K562 (cell line): ENCODE measurements around the gene TMEM187. TPM values are rescaled to one million over a fixed set of nuclear protein-coding genes. Genes with fewer than 3 reads are reported as not detected.

Source experiments
- ATAC-seq: fragments of 200-7000 bp; cut with Tn5 transposase; 3 replicates; pipeline ENCODE4 v1.9.1; 2020; ENCODE audit warnings: moderate library complexity
- BruUV-seq: library from RNA; stranded (reverse); fragments of 400-500 nt; replicated peaks from 2 replicates; lab custom pipeline; 2021; lab: Mats Ljungman, UMichigan
- CTCF ChIA-PET: fragments of 300-600 bp; formaldehyde crosslinking; extraction: SDS; loops from one replicate; lab custom pipeline; 2021; ENCODE audit warnings: low intra/inter-chr PET ratio; lab: Yijun Ruan, JAX
- POLR2A ChIA-PET: fragments of 300-600, 350-650 bp; sonication (Branson Sonifier 250); formaldehyde crosslinking; extraction: SDS; loops from one replicate; lab custom pipeline; 2021; ENCODE audit warnings: antibody characterized with exemption, inconsistent platforms; lab: Yijun Ruan, JAX
- DNase-seq, 4 experiments: peaks; one replicate each; pipeline versions ENCODE4 v3.0.0 to v3.0.0-alpha.2; 2011 to 2018; ENCODE audit warnings: low spot score in 3 of 4, mixed read lengths in 3 of 4; ENCODE audit errors: extremely low read depth in 1 of 4
- FAIRE-seq: peaks from 2 replicates; lab custom pipeline; 2011; peaks lifted over from hg19 to GRCh38; lab: Jason Lieb, UNC
- H2AFZ ChIP-seq: 2 replicates; pipeline ENCODE4 v1.6.0; 2011; ENCODE audit warnings: low read depth, low read length, control low read depth, inconsistent platforms
- H3K27ac ChIP-seq: fragments of 200-600 bp; 3 replicates; pipeline ENCODE4 v1.8.0; 2011; ENCODE audit warnings: low read depth, mild to moderate bottlenecking, control low read depth, inconsistent platforms, low read length, moderate library complexity, mixed read lengths; ENCODE audit errors: extremely low read depth
- H3K27me3 ChIP-seq, 2 experiments: fragments of 300-600 bp in 1 of 2; 2 replicates in 1 of 2; 3 replicates in 1 of 2; pipeline versions ENCODE4 v1.6.0 to v1.8.0; 2011; ENCODE audit warnings: inconsistent platforms in 2 of 2, low read length in 2 of 2, mild to moderate bottlenecking in 1 of 2, mixed read lengths in 1 of 2, moderate library complexity in 1 of 2; ENCODE audit not compliant: control insufficient read depth in 2 of 2, insufficient read depth in 2 of 2
- H3K36me3 ChIP-seq: fragments of 300-600 bp; 3 replicates; pipeline ENCODE4 v1.8.0; 2011; ENCODE audit warnings: mild to moderate bottlenecking, low read length, inconsistent platforms; ENCODE audit not compliant: control insufficient read depth, insufficient read depth
- H3K4me1 ChIP-seq, 2 experiments: fragments of 200-600 bp in 1 of 2; replicated peaks in 1 of 2; 2 replicates in 1 of 2; 3 replicates in 1 of 2; pipeline versions ENCODE4 v1.5.1 to v1.8.0; 2011; ENCODE audit warnings: inconsistent platforms in 2 of 2, low read length in 2 of 2, mild to moderate bottlenecking in 1 of 2, mixed read lengths in 1 of 2, moderate library complexity in 1 of 2; ENCODE audit not compliant: control insufficient read depth in 2 of 2, insufficient read depth in 2 of 2
- H3K4me2 ChIP-seq: 2 replicates; pipeline ENCODE4 v1.6.1; 2011; ENCODE audit warnings: low read length, control low read depth, inconsistent platforms, mixed read lengths; ENCODE audit not compliant: insufficient read depth
- H3K4me3 ChIP-seq: fragments of 200-600 bp; sonication (generic), shearing (Covaris generic); 2 replicates; pipeline ENCODE4 v1.5.1; 2016; ENCODE audit warnings: control low read depth, inconsistent platforms
- H3K79me2 ChIP-seq: fragments of 200-600 bp; 3 replicates; pipeline ENCODE4 v1.8.0; 2011; ENCODE audit warnings: low read length, inconsistent platforms; ENCODE audit not compliant: control insufficient read depth, insufficient read depth
- H3K9ac ChIP-seq, 2 experiments: 2 replicates each; pipeline versions ENCODE4 v1.6.0 to v1.6.1; 2011; ENCODE audit warnings: low read depth in 2 of 2, low read length in 2 of 2, control low read depth in 1 of 2, inconsistent platforms in 1 of 2, mild to moderate bottlenecking in 1 of 2, mixed read lengths in 1 of 2; ENCODE audit not compliant: insufficient read depth in 1 of 2
- H3K9me1 ChIP-seq: one replicate; pipeline ENCODE4 v1.6.0; 2011; ENCODE audit warnings: inconsistent platforms, mild to moderate bottlenecking, low read length, moderate library complexity; ENCODE audit not compliant: control insufficient read depth, insufficient read depth
- H3K9me3 ChIP-seq: replicated peaks from 2 replicates; pipeline ENCODE4 v1.5.1; 2011; ENCODE audit warnings: low read depth, low read length, inconsistent platforms; ENCODE audit not compliant: control insufficient read depth, insufficient read depth
- H4K20me1 ChIP-seq: replicated peaks from 2 replicates; pipeline ENCODE4 v1.6.1; 2011; ENCODE audit warnings: low read length, inconsistent platforms, mixed read lengths; ENCODE audit not compliant: control insufficient read depth, insufficient read depth
- FOXM1 ChIP-seq, 2 experiments: fragments of 450-650 bp in 1 of 2; sonication (generic) in 1 of 2; formaldehyde crosslinking in 1 of 2; IDR thresholded peaks; 2 replicates each; pipeline versions ENCODE4 v1.6.1 to v1.9.0; 2017 to 2022; ENCODE audit warnings: low read depth in 2 of 2, mild to moderate bottlenecking in 2 of 2, missing genetic modification reagents in 1 of 2, moderate library complexity in 1 of 2
- GATA2 ChIP-seq: sonication (generic); formaldehyde crosslinking; IDR thresholded peaks from 2 replicates; pipeline ENCODE4 v1.4.0; 2020; ENCODE audit warnings: mild to moderate bottlenecking, missing genetic modification reagents
- GTF2A2 ChIP-seq: IDR thresholded peaks from 2 replicates; pipeline ENCODE4 v1.6.1; 2016; ENCODE audit warnings: mild to moderate bottlenecking, missing genetic modification characterization, missing compliant biosample characterization
- HNRNPUL1 ChIP-seq: fragments of 200-400 bp; formaldehyde crosslinking; IDR thresholded peaks from 2 replicates; pipeline ENCODE4 v1.6.1; 2017; ENCODE audit warnings: low read length
- NCOA6 ChIP-seq: fragments of 450-650 bp; IDR thresholded peaks from 2 replicates; pipeline ENCODE4 v1.6.1; 2017; ENCODE audit warnings: mild to moderate bottlenecking
- SNIP1 ChIP-seq: fragments of 450-650 bp; IDR thresholded peaks from 2 replicates; pipeline ENCODE4 v1.7.1; 2017; ENCODE audit warnings: low read depth, mild to moderate bottlenecking
- TAF9B ChIP-seq: fragments of 450-650 bp; IDR thresholded peaks from 2 replicates; pipeline ENCODE4 v1.6.1; 2018; ENCODE audit warnings: mild to moderate bottlenecking; ENCODE audit not compliant: partially characterized antibody
- TEAD2 ChIP-seq: fragments of 450-650 bp; IDR thresholded peaks from 2 replicates; pipeline ENCODE4 v1.6.1; 2016; ENCODE audit warnings: missing genetic modification characterization, control low read depth, missing compliant biosample characterization
- WHSC1 ChIP-seq: IDR thresholded peaks from one replicate; pipeline ENCODE4 v1.6.1; 2012; ENCODE audit warnings: low read length, control low read depth, inconsistent platforms
- ZNF311 ChIP-seq: fragments of 250-450 bp; sonication (Bioruptor Pico); IDR thresholded peaks from 2 replicates; pipeline ENCODE4 v1.4.0; 2020; ENCODE audit warnings: mild to moderate bottlenecking, moderate library complexity
- ZNF431 ChIP-seq: sonication (generic); formaldehyde crosslinking; IDR thresholded peaks from 2 replicates; pipeline ENCODE4 v1.8.0; 2022; ENCODE audit warnings: mild to moderate bottlenecking, missing genetic modification reagents
- WGBS: fragments of 100-300 bp; shearing (Covaris generic); methylation state at CpG from one replicate; pipeline ENCODE4 v1.1.6; 2016; ENCODE audit warnings: low coverage, mixed read lengths; ENCODE audit not compliant: insufficient coverage; ENCODE audit errors: missing lambda C conversion rate; 5-methylcytosine and 5-hydroxymethylcytosine counted together
- in situ Hi-C: fragments of 300-500 bp; cut with MboI; formaldehyde crosslinking; loops from 4 replicates; pipeline ENCODE4 v1.15.0; 2018; ENCODE audit warnings: inconsistent platforms, mixed read lengths
- intact Hi-C: fragments of 100-400 bp; cut with micrococcal nuclease; formaldehyde crosslinking; loops from 2 replicates; pipeline ENCODE4 v1.14.2; 2022
- polyA plus RNA-seq, 8 experiments: library from polyadenylated mRNA; depleted of rRNA in 4 of 8; stranded (reverse) in 5 of 8; unstranded in 3 of 8; fragments of >200 nt; fragmentation: Nextera tagmentation in 2 of 8; fragmentation: Illumina TruSeq in 1 of 8; extraction: Ambion mirVana in 2 of 8; extraction: Trizol in 1 of 8; gene quantifications; 2 replicates each; pipeline versions ENCODE4 v1.2.1 to v1.2.3, GENCODE V29; 2011 to 2014; ENCODE audit warnings: inconsistent platforms in 1 of 8, missing spikeins in 1 of 8
- total RNA-seq, 7 experiments: library from RNA; depleted of rRNA in 6 of 7; stranded (reverse); fragments of >200 nt in 6 of 7; fragmentation: Illumina TruSeq in 2 of 7; extraction: Trizol in 2 of 7; gene quantifications; 2 replicates each; pipeline versions ENCODE4 v1.2.1 to v1.2.3, GENCODE V29; 2011 to 2021; ENCODE audit warnings: low replicate concordance in 1 of 7
- TF ChIP-seq, protein P1 (sequence below): sonication (generic); formaldehyde crosslinking; IDR thresholded peaks from 2 replicates; pipeline ENCODE4 v1.8.0; 2023; ENCODE audit warnings: mild to moderate bottlenecking, missing genetic modification reagents
- TF ChIP-seq, protein P2 (sequence below): fragments of 200-800 bp; sonication (Bioruptor generic); IDR thresholded peaks from 2 replicates; pipeline ENCODE4 v1.6.1; 2017; ENCODE audit warnings: missing genetic modification characterization, missing compliant biosample characterization
- TF ChIP-seq, protein P3 (sequence below): sonication (generic); formaldehyde crosslinking; IDR thresholded peaks from 2 replicates; pipeline ENCODE4 v1.9.0; 2022; ENCODE audit warnings: mild to moderate bottlenecking, missing genetic modification reagents

TMEM187 gene
- total and polyA plus RNA-seq, 9 of the 15 experiments (the other 6 are each of a cell fraction or from before 2014, with no cell fraction given): 0.13 to 6.4 (median 1.6) TPM

DNA sequence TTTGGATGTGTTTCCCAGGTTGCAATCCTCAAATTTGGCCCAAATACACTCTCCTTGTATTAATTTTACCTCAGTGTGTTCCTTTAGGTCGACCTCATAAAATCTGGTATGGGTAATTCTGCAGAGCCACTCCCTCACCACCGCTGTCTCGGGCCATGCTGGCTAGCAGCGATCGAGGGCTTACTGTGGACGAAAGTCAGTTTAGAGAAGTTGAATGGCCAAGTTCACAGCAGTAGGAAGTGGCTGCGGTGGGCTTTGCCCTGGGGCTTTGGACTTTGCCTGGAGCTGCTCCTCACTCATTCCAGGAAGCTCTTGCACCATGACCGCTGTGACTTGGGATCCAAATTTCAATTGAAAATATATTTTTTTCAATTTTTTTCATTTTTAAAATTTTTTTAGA, 19.6 kb downstream of the TMEM187 start:
- H3K79me2 ChIP-seq: no peaks in the 10 kb centered on the region
- TF ChIP-seq ZNF431 (CRISPR knock-in tag): no peak
- no peak for TF ChIP-seq FOXM1 (IDR thresholded peaks at IDR 0.05; ENCODE audit: low read depth)
- no peak for TF ChIP-seq FOXM1 (CRISPR knock-in tag; IDR thresholded peaks at IDR 0.05; ENCODE audit: low read depth)
- TF ChIP-seq HNRNPUL1: no peak
- TF ChIP-seq WHSC1: no peak
- TF ChIP-seq NCOA6: no peak
- TF ChIP-seq, protein P1, sequence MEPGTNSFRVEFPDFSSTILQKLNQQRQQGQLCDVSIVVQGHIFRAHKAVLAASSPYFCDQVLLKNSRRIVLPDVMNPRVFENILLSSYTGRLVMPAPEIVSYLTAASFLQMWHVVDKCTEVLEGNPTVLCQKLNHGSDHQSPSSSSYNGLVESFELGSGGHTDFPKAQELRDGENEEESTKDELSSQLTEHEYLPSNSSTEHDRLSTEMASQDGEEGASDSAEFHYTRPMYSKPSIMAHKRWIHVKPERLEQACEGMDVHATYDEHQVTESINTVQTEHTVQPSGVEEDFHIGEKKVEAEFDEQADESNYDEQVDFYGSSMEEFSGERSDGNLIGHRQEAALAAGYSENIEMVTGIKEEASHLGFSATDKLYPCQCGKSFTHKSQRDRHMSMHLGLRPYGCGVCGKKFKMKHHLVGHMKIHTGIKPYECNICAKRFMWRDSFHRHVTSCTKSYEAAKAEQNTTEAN (CRISPR knock-in tag): no peak
- TF ChIP-seq GATA2 (CRISPR knock-in tag): no peak
- TF ChIP-seq SNIP1: no peak
- TF ChIP-seq, protein P2, sequence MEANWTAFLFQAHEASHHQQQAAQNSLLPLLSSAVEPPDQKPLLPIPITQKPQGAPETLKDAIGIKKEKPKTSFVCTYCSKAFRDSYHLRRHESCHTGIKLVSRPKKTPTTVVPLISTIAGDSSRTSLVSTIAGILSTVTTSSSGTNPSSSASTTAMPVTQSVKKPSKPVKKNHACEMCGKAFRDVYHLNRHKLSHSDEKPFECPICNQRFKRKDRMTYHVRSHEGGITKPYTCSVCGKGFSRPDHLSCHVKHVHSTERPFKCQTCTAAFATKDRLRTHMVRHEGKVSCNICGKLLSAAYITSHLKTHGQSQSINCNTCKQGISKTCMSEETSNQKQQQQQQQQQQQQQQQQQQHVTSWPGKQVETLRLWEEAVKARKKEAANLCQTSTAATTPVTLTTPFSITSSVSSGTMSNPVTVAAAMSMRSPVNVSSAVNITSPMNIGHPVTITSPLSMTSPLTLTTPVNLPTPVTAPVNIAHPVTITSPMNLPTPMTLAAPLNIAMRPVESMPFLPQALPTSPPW (CRISPR knock-in tag): no peak
- TF ChIP-seq GTF2A2 (tag): no peak
- TF ChIP-seq TAF9B: no peak
- TF ChIP-seq TEAD2 (tag): no peak
- TF ChIP-seq, protein P3, sequence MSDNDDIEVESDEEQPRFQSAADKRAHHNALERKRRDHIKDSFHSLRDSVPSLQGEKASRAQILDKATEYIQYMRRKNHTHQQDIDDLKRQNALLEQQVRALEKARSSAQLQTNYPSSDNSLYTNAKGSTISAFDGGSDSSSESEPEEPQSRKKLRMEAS (CRISPR knock-in tag): no peak
- no peak for TF ChIP-seq ZNF311 (CRISPR knock-in tag)
- TF ChIP-seq, all 486 proteins: peak for 0
- no peaks in the 10 kb centered on the region for H3K27me3 ChIP-seq
- H3K9ac ChIP-seq: no peak overlapping the region
- H3K4me3 ChIP-seq: no peak overlapping the region
- no peaks in the 10 kb centered on the region for H3K9me3 ChIP-seq
- no peak for DNase-seq
- H3K36me3 ChIP-seq: no peaks in the 10 kb centered on the region
- in situ Hi-C loops: no loop called here
- intact Hi-C loops: no loop called here
- POLR2A ChIA-PET: no interaction called here
- ATAC-seq: no peak
- H3K4me1 ChIP-seq: peaks cover 0 to 18% of the 10 kb centered on the region in 2 experiments; a peak in 2 of 5 replicates
- FAIRE-seq: no peak
- no peaks in the 10 kb centered on the region for H3K9me1 ChIP-seq
- H3K4me2 ChIP-seq: no peak overlapping the region
- H4K20me1 ChIP-seq: no peaks in the 10 kb centered on the region
- H2AFZ ChIP-seq: no peak overlapping the region
- BruUV-seq: no TSS peak
- no peak overlapping the region for H3K27ac ChIP-seq
- CTCF ChIA-PET: no interaction called here
- 78% methylated on average over 8 of the region's 8 CpGs for WGBS
